HG02642 (cell line): Measurements from ENCODE around the gene LMX1B.

Source experiments
- ATAC-seq: cut with Tn5 transposase; IDR thresholded peaks from one replicate; pipeline ENCODE4 v1.9.1; 2021; ENCODE audit warnings: mild to moderate bottlenecking; ENCODE audit not compliant: unreplicated experiment, poor library complexity

Gene LMX1B

GRCh38 chr9:126673689-126674364 lies 60.1 kb downstream of the LMX1B start:
- ATAC-seq: no peak

DNA sequence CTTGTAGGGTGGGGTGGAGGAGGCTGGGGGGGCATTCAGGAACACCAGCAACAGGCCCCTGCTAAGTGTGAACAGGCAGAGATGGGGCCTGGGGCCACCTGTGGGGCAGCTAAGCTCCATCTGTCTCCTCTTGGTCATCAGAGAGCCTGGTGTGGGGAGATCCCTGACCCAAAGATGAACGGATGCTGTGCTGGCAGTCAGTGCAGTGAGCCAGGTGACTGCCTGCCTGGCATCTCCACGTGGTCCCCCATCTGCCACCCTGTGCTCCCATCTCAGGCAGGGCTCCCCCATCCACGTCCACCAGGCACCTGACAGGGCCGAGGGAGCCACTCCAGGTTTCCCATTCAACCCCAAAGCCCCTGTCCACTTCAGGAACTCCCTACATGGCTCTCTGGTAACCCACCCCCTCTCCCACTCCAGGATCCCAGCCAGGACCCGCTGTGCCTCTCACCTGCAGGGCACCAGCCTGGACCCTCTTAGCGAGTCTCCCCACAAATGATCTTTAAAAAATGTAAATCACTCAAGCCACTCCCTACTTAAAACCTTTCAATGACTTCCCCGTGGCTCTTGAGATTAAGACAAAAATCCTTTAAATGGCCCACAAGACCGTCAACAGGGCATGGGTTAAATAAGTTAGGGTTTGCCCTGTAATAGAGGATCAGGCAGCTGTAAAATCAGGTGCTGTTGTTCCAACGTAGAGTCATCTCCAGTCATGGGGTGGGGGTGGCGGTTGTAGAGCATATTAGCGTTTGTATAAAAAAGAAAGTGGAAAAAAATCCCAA lies 60.8 kb downstream of the LMX1B start:
- ATAC-seq: no peak

DNA sequence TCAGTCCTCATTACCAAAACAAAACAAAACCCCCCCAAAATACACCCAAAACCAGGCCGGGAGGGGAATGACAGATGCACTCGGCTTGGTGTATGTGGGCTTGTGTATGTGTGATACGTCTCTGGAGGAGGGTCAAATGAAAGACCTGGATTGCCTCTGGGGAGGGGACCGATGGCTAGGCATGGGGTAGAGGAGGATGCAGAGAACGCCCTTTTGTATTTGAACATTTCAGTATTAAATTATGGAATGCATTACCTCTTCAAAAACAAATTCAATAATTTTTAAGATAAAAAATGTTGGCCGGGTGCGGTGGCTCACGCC lies 61.4 kb downstream of the LMX1B start:
- ATAC-seq: no peak

- ATAC-seq: no peak
These were observed 62.5 kb downstream of the LMX1B start for GRCh38 chr9:126676102-126676684.

DNA sequence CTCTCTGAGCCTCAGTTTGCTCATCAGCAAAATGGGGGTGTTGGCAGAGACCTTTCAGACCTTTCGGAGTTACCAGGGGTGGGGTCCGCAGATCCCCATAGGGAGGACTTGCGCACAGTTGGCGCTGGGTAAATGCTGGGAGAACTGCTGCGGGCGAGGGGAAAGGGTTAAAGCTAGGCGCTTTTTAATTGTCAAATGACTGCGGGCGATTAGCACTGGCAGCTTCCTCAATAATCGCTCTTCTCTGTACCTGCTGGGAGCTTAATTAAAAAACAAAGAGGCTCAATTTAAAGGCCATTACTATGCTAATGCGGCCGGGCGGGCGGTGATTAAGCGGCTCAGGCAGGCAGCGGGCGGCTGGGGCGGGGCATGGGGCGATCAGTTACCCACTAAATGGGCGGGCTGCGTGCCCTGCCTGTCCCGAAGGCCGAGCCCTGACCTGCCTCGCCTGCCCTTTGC lies 63.0 kb downstream of the LMX1B start:
- no peak for ATAC-seq

GRCh38 chr9:126677188-126678084 lies 63.7 kb downstream of the LMX1B start:
- no peak for ATAC-seq

GRCh38 chr9:126678989-126679388 lies 65.3 kb downstream of the LMX1B start:
- no peak for ATAC-seq

DNA sequence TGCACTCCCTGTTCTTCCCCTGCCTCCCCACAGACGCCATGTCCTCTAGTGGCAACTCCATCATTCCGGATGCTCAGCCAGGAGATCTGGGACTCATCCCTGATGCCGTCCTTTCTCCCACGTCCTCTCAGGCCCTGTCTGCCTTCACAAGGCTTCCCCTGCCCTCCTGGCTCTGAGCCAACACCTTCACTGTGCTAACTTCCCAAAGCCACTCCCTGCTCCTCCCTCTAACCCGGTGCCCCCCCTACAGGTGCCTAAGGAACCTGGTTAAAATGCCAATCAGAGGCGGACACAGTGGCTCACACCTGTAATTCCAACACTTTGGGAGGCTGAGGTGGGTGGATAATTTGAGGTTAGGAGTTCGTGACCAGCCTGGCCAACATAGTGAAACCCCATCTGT lies 67.6 kb downstream of the LMX1B start:
- no peak for ATAC-seq

- ATAC-seq: no peak
These were observed 68.5 kb downstream of the LMX1B start for GRCh38 chr9:126682113-126682810.

GRCh38 chr9:126682928-126683697 lies 69.4 kb downstream of the LMX1B start:
- ATAC-seq: no peak

DNA sequence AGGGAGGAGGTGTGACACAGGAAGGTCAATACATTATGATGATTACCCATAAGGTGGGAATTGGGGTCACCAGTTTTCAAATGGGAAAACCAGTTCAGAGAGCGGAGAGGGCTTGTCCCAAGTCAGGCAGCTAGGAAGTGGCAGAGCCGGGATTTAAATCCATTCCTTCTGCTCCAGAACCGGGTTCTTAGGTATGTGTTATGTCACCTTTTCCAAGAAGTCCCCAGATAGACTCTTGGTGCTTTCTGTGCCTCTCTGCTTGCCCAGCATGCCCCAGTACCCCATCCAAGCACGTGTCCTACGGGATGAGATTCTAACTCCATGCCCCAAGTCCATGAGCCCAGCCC lies 69.9 kb downstream of the LMX1B start:
- ATAC-seq: no peak

DNA sequence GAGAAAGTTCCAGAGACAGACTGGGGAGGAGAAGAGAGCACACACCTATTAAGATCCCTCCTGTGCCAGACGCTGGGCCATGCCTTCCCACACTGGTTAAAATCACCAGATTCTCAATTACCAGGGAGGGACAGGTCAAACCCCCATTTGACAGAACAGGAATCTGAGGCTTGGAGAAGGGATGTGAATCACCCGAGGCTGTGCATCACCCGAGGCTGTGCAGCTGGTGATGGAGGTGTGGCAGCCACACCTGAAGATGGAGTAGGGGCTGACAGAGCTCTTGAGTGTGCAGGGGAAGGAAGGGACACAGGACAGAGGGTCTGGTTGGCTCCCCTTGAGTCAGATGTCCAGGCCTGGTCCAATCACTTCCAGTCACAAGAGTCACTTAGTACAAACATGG lies 70.6 kb downstream of the LMX1B start:
- ATAC-seq: no peak

- ATAC-seq: no peak
These were observed 71.3 kb downstream of the LMX1B start for GRCh38 chr9:126684965-126685465.

DNA sequence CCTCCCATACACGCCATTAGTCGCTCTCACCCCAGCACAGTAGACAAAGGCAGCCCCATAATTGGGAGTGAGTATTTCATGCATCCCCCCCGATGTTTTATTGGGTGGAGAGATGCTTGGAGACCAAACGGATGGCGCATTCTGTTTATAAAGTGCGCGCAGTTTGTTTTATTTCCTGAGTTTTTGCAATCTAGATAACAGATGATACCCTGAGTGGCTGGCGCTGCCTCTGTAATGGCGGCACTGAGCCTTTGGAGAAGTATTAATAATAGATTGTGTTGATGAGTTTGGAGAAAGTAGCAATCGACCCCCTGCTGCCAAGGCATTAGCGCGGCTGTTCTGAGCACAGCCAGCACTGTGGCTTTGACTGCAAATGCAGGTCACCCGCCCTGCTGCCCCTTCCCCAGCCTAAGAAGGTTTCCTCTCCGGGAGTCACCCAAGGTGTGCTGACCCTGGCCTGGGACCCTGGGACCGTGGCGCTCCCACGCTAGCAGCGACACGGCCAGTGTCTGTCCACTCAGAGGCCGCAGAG lies 74.3 kb downstream of the LMX1B start:
- no peak for ATAC-seq

- no peak for ATAC-seq
These were observed 74.9 kb downstream of the LMX1B start for GRCh38 chr9:126688617-126689016.

- no peak for ATAC-seq
These were observed 75.5 kb downstream of the LMX1B start for GRCh38 chr9:126689027-126689825.

- no peak for ATAC-seq
These were observed 76.8 kb downstream of the LMX1B start for GRCh38 chr9:126690431-126691051.
